Uterus (tissue), 4 donors: Measurements from ENCODE around the gene ACAP3. TPM values are rescaled to one million over a fixed set of nuclear protein-coding genes. Genes with fewer than 3 reads are reported as not detected.
A peak's percentile ranks its signal among the peaks of the same experiment; 100 is the strongest.

Experiments
- DNase-seq, 2 donors: peaks; one replicate each; pipeline ENCODE4 v3.0.0-alpha.2; 2019 to 2020
- H3K27ac ChIP-seq, 2 donors: fragments of 200-600 bp; sonication (generic); 1 replicate in 1 of 2; 2 replicates in 1 of 2; pipeline ENCODE4 v1.5.1; 2016 to 2018
- H3K27me3 ChIP-seq, 2 donors: fragments of 200-600 bp; sonication (generic); one replicate each; pipeline ENCODE4 v1.5.1; 2018 to 2019; ENCODE audit warnings: control low read depth in 1 of 2
- H3K36me3 ChIP-seq, 2 donors: fragments of 200-600 bp; sonication (generic); one replicate each; pipeline ENCODE4 v1.5.1; 2019; ENCODE audit warnings: control low read depth in 1 of 2
- H3K4me1 ChIP-seq, 2 donors: fragments of 200-600 bp; sonication (generic); one replicate each; pipeline ENCODE4 v1.5.1; 2018 to 2019; ENCODE audit warnings: control low read depth in 1 of 2
- H3K4me3 ChIP-seq, 2 donors: fragments of 200-600 bp; sonication (generic); 1 replicate in 1 of 2; 2 replicates in 1 of 2; pipeline ENCODE4 v1.5.1; 2018 to 2019; ENCODE audit warnings: mild to moderate bottlenecking in 1 of 2
- H3K9me3 ChIP-seq, 2 donors: fragments of 200-600 bp; sonication (generic); one replicate each; pipeline ENCODE4 v1.5.1; 2019; ENCODE audit warnings: control low read depth in 1 of 2
- CTCF ChIP-seq, 4 experiments: fragments of 200-600 bp in 2 of 4; fragments of 450-650 bp in 2 of 4; sonication (generic) in 2 of 4; IDR thresholded peaks; one replicate each; pipeline ENCODE4 v1.5.1; 2016 to 2019; ENCODE audit warnings: antibody characterized with exemption in 4 of 4, mild to moderate bottlenecking in 2 of 4, moderate library complexity in 1 of 4
- POLR2A ChIP-seq, 2 donors: fragments of 450-650 bp; IDR thresholded peaks; one replicate each; pipeline ENCODE4 v1.6.1; 2016; ENCODE audit warnings: antibody characterized with exemption in 2 of 2, mild to moderate bottlenecking in 1 of 2, moderate library complexity in 1 of 2
- intact Hi-C: fragments of 100-400 bp; cut with DNase I; formaldehyde crosslinking; loops from one replicate; pipeline ENCODE4 v1.15.1; 2023; ENCODE audit warnings: low total_unique reads
- total RNA-seq, 4 donors: library from RNA; depleted of rRNA in 3 of 4; stranded (reverse); fragments of >200 nt in 3 of 4; gene quantifications; one replicate each; pipeline versions ENCODE4 v1.1.0 to v1.2.4, GENCODE V29; 2014 to 2023
- donor health status: DM: yes; HTN: yes; CAD: no.

The ACAP3 gene
- total RNA-seq, 4 donors from 2014 or later: 11.2 to 98.5 (median 44.0) TPM

GRCh38 chr1:1315435-1315954 lies 7.8 kb upstream of the ACAP3 start:
- H3K9me3 ChIP-seq: no peaks in the 10 kb centered on the region
- intact Hi-C loops: no loop called here
- no peaks in the 10 kb centered on the region for H3K27me3 ChIP-seq
- H3K4me3 ChIP-seq: no peak overlapping the region
- H3K27ac ChIP-seq: peak overlapping the region; percentile 91 to 96
- H3K4me1 ChIP-seq: peaks cover 19 to 21% of the 10 kb centered on the region in 2 donors
- TF ChIP-seq CTCF (IDR thresholded peaks at IDR 0.05) (no peak), POLR2A (IDR thresholded peaks at IDR 0.05) (no peak)
- peak in 1 of 2 donors; percentile 70 for DNase-seq
- no peaks in the 10 kb centered on the region for H3K36me3 ChIP-seq

DNA sequence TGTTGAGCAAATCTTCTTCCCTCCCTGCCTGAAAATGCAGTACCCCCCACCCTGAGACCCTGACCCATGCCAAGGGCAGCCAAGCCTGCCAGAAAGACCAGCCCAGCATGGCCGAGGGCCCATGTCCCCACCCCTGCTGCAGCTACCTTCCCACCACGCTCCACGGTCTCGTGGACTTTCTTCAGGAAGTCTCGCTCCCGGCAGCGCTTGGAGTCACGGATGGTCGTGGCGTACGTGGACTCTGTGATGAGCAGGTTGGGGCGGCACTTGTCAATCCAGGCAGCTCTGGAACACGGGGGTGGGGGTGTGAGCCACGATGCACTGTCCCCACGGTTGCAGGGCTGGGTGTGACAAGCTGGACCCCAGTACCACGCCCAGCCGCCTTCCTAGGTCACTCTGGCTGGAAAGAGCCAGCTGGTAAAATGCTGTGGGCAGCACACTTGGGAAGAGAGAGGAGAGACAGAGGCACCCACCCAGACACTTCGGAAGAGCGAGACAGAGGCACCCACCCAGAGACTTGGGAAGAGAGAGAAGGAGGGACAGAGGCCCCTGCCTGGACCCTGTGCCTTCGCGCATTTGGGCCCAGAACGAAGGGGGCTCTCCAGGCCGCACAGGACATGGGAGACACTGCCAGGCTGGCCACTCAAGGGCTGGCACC lies 7.1 kb upstream of the ACAP3 start:
- H3K4me1 ChIP-seq: peaks cover 15 to 21% of the 10 kb centered on the region in 2 donors
- no peaks in the 10 kb centered on the region for H3K9me3 ChIP-seq
- no peak for DNase-seq
- peak overlapping the region; percentile 52 to 61 for H3K27ac ChIP-seq
- intact Hi-C loops: no loop called here
- TF ChIP-seq POLR2A (IDR thresholded peaks at IDR 0.05): no peak
- no peak for TF ChIP-seq CTCF (IDR thresholded peaks at IDR 0.05)
- H3K36me3 ChIP-seq: no peaks in the 10 kb centered on the region
- H3K27me3 ChIP-seq: no peaks in the 10 kb centered on the region
- no peak overlapping the region for H3K4me3 ChIP-seq

- TF ChIP-seq CTCF (IDR thresholded peaks at IDR 0.05): no peak
- TF ChIP-seq POLR2A (IDR thresholded peaks at IDR 0.05): no peak
- no peak for DNase-seq
- Histone ChIP-seq H3K27ac (no peak overlapping the region), H3K9me3 (no peaks in the 10 kb centered on the region), H3K36me3 (no peaks in the 10 kb centered on the region), H3K4me1 (peaks cover 15 to 19% of the 10 kb centered on the region in 2 donors), H3K27me3 (no peaks in the 10 kb centered on the region), H3K4me3 (no peak overlapping the region)
- intact Hi-C loops: no loop called here
These were observed 6.5 kb upstream of the ACAP3 start for GRCh38 chr1:1314237-1314586.

DNA sequence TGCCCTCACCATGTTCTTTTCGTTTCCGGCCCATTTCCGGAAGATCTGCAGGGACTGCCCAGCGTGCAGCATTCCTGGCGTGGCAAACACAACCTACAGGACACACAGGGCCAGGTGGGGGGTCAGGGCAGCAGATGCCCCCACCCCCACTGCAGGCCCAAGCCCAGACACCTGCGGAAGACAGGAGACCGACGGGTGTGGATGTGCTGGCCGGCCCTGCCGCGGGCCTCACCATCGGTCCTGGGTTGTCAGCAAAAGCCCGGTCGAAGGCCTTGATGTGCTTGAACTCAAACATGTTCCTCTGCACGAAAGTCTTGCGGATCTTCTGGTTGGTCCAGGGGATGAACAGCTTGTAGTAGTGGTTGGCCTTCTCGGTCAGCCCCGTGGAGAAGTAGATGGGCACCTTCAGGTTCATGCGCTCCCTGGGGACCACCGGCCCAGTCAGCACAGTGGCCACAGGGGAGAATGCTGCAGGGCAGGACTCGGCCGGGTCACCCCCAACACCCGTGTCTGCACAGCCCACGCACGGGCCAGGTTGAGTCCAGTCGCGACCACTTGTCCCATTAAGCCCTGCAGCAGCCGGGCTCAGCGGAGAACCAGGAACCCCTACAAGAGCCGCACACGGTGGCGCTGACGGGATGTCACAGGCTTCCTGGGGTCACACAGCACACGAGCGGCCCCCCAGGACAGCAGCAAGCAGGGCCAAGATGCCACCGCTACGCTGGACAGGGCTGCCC lies 5.9 kb upstream of the ACAP3 start:
- Histone ChIP-seq H3K27ac (no peak overlapping the region), H3K36me3 (no peaks in the 10 kb centered on the region), H3K4me1 (peaks cover 12 to 13% of the 10 kb centered on the region in 2 donors), H3K4me3 (no peak overlapping the region), H3K27me3 (no peaks in the 10 kb centered on the region), H3K9me3 (no peaks in the 10 kb centered on the region)
- intact Hi-C loops: no loop called here
- TF ChIP-seq CTCF (IDR thresholded peaks at IDR 0.05) (no peak), POLR2A (IDR thresholded peaks at IDR 0.05) (no peak)
- DNase-seq: no peak
